GM08714 (cell line): ENCODE results near the gene MBNL2.
"Not testable (repeated sequence)": the region's sequence is repeated elsewhere in the genome, so short reads cannot be mapped to it uniquely, and the experiment has no call there.

Experiments
- H3K4me3 ChIP-seq: fragments of 200-500 bp; sonication (Bioruptor generic); 2 replicates; pipeline ENCODE4 v1.5.1; 2014; ENCODE audit warnings: mild to moderate bottlenecking, low read length, inconsistent platforms
- ZNF274 ChIP-seq: IDR thresholded peaks from 2 replicates; pipeline ENCODE4 v1.6.1; 2012; ENCODE audit warnings: mild to moderate bottlenecking, low read depth, low read length

MBNL2 gene

GRCh38 chr13:97344265-97345175 is 122.4 kb downstream of the MBNL2 start:
- H3K4me3 ChIP-seq: no peak overlapping the region
- no peak for TF ChIP-seq ZNF274

DNA sequence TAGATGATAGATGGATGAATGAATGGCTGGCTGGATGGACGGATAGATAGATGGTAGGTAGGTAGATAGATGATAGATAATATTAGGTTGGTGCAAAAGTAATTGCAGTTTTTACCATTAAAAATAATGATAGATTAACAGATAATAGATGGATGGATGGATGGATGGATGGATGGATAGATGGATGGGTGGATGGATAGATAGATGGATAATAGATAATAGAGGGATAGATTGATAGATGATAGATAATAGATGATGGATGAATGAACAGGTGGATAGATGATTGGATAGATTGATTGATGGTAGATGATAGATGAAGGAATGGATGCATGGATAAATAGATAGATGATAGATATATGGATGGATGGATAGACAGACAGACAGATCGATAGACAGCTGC is 124.0 kb downstream of the MBNL2 start:
- no peak overlapping the region for H3K4me3 ChIP-seq
- TF ChIP-seq ZNF274: no peak

DNA sequence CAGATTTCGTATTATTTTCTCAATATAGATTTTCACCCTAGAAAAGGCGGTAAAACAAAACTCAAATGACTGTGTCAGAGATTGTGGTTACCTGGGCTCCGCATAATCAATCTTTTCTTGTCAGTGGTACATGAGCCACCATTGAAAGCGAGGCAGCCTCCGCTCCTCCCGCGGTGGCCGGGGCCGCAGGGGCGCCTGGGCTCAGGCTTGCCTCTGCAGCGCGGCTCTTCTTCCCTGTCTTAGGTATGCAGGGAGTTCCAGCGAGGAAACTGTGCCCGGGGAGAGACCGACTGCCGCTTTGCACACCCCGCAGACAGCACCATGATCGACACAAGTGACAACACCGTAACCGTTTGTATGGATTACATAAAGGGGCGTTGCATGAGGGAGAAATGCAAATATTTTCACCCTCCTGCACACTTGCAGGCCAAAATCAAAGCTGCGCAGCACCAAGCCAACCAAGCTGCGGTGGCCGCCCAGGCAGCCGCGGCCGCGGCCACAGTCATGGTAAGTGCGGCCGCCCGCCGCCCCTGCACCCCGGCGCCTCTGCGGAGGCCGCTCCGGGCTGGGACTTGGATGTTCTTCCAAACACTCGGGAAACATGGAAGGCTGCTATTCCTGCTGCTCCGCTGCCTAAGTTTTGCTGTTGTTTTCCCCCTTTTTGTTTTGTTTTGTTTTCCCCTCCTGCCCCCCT is 124.6 kb downstream of the MBNL2 start:
- no peak overlapping the region for H3K4me3 ChIP-seq
- no peak for TF ChIP-seq ZNF274

DNA sequence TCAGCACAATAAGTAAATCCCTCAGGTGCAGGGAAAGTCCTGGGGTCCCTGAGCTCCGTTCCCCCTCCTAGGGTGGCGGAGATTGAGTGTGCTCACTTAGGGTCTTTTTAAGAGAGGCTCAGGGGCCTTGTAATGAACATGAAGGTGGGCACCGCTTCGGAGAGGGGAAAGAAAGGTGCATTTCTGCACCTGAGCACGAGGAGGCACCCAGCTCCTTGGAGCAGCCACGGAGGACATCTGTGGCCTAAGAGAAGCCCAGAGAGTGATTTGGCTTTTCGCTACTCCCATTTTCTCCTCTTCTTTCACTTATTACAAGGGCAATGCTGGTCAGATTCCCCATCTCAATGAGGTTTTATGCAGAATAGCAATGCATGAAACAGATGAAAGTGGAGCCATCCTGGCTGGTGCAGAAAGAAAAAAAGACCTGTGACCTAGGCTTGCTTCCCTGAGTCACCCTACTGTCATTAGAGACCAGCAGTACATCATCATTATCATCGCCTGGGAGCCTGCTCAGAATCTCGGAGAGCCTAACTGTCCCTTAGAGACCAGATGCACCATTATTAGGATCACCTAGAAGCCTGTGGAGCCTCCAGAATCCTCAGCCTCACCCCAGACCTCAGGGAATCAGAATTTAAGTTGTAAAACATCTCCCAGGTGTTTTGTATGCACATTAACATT is 125.3 kb downstream of the MBNL2 start:
- TF ChIP-seq ZNF274: no peak
- no peak overlapping the region for H3K4me3 ChIP-seq

DNA sequence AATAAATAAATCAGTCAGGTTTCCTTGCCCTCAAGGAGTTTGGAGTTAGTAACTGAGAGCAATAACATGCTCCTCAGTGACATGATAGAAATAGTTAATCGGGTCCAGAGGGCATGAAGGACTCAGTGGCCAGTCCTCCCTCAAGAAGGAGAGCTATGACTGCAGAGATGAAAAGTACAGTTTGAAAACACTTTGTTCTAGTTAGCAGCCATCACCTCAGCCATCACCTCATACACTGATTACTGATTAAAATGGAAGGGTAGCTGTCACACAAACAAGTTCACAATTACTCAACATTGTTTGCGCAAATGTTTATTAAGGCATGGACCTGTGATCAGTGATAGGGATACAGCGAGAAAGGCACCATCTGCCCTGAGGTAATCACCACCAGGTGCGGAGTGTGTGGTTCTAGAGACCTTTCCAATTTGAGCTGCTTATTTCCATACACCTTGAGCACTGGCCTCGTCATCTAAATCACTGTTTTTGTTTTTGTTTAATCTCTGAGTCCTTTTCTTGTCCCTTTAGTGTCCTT is 126.5 kb downstream of the MBNL2 start:
- TF ChIP-seq ZNF274: no peak
- no peak overlapping the region for H3K4me3 ChIP-seq

GRCh38 chr13:97352012-97352411 is 129.9 kb downstream of the MBNL2 start:
- not testable (repeated sequence) for H3K4me3 ChIP-seq

- H3K4me3 ChIP-seq: no peak overlapping the region
- TF ChIP-seq ZNF274: no peak
Observed at GRCh38 chr13:97352815-97353214, 130.7 kb downstream of the MBNL2 start.

GRCh38 chr13:97353927-97354675 is 132.0 kb downstream of the MBNL2 start:
- H3K4me3 ChIP-seq: no peak overlapping the region
- no peak for TF ChIP-seq ZNF274

DNA sequence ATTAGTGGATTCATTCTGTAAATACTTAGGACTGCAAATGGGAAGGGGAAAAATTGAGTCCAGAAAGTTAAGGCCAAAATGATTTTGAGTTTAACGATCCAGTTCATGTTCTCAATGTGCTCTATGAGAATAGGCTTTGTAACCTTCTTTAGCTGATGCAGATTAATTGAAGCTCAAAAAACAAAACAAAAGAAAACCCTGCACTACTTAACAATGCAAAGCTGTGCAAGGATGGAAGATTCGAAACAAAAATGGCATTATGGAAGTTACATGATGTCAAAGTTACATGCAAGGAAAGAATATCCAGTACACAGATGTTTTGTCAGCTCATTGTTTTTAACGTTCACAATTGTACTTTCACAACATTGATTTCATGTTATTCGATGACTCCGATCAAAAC is 132.7 kb downstream of the MBNL2 start:
- TF ChIP-seq ZNF274: no peak
- H3K4me3 ChIP-seq: no peak overlapping the region

DNA sequence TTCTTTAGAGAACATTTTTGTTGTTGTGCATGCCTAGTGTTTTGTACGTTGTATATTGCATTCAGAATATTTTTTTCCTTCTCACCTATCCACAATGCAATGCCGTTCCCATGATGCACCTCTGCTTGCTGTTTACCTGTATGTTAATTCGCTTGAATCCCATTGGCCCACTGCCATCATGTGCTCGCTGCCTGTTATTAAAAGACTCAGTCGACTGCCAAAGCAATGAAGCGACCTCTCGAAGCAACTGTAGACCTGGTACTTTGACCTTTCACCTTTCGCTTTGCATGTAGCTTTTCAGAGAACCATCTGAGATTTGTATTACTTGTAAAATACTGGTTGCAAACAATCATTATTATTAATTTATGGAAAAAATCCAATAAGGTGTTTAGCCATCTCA is 134.5 kb downstream of the MBNL2 start:
- H3K4me3 ChIP-seq: no peak overlapping the region
- TF ChIP-seq ZNF274: no peak

- TF ChIP-seq ZNF274: no peak
- H3K4me3 ChIP-seq: no peak overlapping the region
Observed at GRCh38 chr13:97359181-97360057, 137.3 kb downstream of the MBNL2 start.

DNA sequence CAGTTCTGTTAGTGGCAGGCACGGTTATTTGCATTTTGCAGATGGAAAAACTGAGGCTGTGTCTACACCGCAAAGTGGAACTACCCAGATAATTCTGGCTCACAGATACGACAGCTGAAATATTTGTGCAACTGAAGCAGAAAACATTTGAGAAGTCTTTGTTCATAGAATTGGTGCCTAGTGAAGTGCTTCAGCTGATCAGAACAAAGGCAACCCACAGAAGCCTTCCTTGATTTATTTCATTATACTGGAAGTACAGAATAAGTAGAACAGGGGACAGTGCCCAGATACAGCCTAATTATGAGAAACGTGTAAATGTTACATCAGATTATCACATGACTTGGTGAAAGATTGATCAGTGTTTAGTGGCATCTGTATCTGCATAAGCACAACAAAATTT is 138.5 kb downstream of the MBNL2 start:
- H3K4me3 ChIP-seq: no peak overlapping the region
- TF ChIP-seq ZNF274: no peak

- no peak for TF ChIP-seq ZNF274
- no peak overlapping the region for H3K4me3 ChIP-seq
Observed at GRCh38 chr13:97364031-97364430, 141.9 kb downstream of the MBNL2 start.
